ENCODE data around the gene IL24. TPM values are rescaled to one million over a fixed set of nuclear protein-coding genes. Genes with fewer than 3 reads are reported as not detected.

IL24 gene
- total RNA-seq, 1 experiment from 2014 or later, result not detected

Other genes starting within 250 kb of the IL24 start
- gene MAPKAPK2, start 212.5 kb upstream of the IL24 start, total RNA-seq (2014; rRNA removed; shearing (Covaris generic)), result 67.7 and 77.8 TPM in 2 replicates
- gene IL19, start 126.7 kb upstream of the IL24 start, total RNA-seq (2014; rRNA removed; shearing (Covaris generic)), result not detected in 2 replicates
- gene IL10, start 124.9 kb upstream of the IL24 start, total RNA-seq (2014; rRNA removed; shearing (Covaris generic)), result not detected in 2 replicates
- gene IL20, start 31.8 kb upstream of the IL24 start, total RNA-seq (2014; rRNA removed; shearing (Covaris generic)), result not detected in 2 replicates
- gene FCMR, start 24.5 kb downstream of the IL24 start, total RNA-seq (2014; rRNA removed; shearing (Covaris generic)), result not detected in 2 replicates
- 0.03 TPM in 1 of 2 replicates, not detected in the other for gene PIGR, start 49.0 kb downstream of the IL24 start, total RNA-seq (2014; rRNA removed; shearing (Covaris generic))
- gene FCAMR, start 73.0 kb downstream of the IL24 start, total RNA-seq (2014; rRNA removed; shearing (Covaris generic)), result not detected in 2 replicates
- gene C1orf116, start 135.3 kb downstream of the IL24 start, total RNA-seq (2014; rRNA removed; shearing (Covaris generic)), result 0.52 and 0.55 TPM in 2 replicates
- 19.2 and 22.5 TPM in 2 replicates for gene YOD1, start 153.8 kb downstream of the IL24 start, total RNA-seq (2014; rRNA removed; shearing (Covaris generic))
- gene PFKFB2, start 155.8 kb downstream of the IL24 start, total RNA-seq (2014; rRNA removed; shearing (Covaris generic)), result 12.7 and 16.6 TPM in 2 replicates
- gene C4BPB, start 191.4 kb downstream of the IL24 start, total RNA-seq (2014; rRNA removed; shearing (Covaris generic)), result not detected in 2 replicates
- gene C4BPA, start 206.8 kb downstream of the IL24 start, total RNA-seq (2014; rRNA removed; shearing (Covaris generic)), result not detected in 2 replicates

Measured in H7 (cell line).